ENCODE data around the gene GAS7. TPM values are rescaled to one million over a fixed set of nuclear protein-coding genes. Genes with fewer than 3 reads are reported as not detected.

Gene GAS7
- total and polyA plus RNA-seq, 10 of the 15 experiments (the other 5 are each of a cell fraction or from before 2014, with no cell fraction given): 2.3 to 53.4 (median 24.0) TPM

GRCh38 chr17:9899280-9900043, 298.9 kb downstream of the GAS7 start:
- H2AFZ ChIP-seq (ENCODE audit: control insufficient read depth, low read depth, low read length): no peak overlapping the region
- no peaks in the 10 kb centered on the region for H3K4me1 ChIP-seq (ENCODE audit: control insufficient read depth, insufficient read depth, low read length)
- H3K27ac ChIP-seq (ENCODE audit: control insufficient read depth, insufficient read depth): no peak overlapping the region
- peaks cover 0 to 4% of the 10 kb centered on the region in 2 experiments; a peak in 1 of 4 replicates for H3K27me3 ChIP-seq (replicated peaks in 1 of 2; ENCODE audit: control insufficient read depth in 2 of 2, insufficient read depth in 2 of 2, low read length in 1 of 2)
- POLR2A ChIA-PET: no interaction called here
- H3K79me2 ChIP-seq (ENCODE audit: control insufficient read depth, insufficient read depth, low read length): no peaks in the 10 kb centered on the region
- H3K4me3 ChIP-seq: no peak overlapping the region
- no peak for ATAC-seq
- H3K9ac ChIP-seq (ENCODE audit: control insufficient read depth, insufficient read depth, low read length): no peak overlapping the region
- no peaks in the 10 kb centered on the region for H4K20me1 ChIP-seq (ENCODE audit: control insufficient read depth, insufficient read depth)
- in situ Hi-C loops (cut with MboI): loop anchor here (10.0 kb wide), 1 partner anchor 65 kb away; no protein-coding TSS in a partner anchor
- TF ChIP-seq PML (IDR thresholded peaks at IDR 0.05; ENCODE audit: low read length) (no peak), IKZF2 (IDR thresholded peaks at IDR 0.05) (no peak), KDM1A (IDR thresholded peaks at IDR 0.05; ENCODE audit: borderline replicate concordance) (no peak), NFIC (IDR thresholded peaks at IDR 0.05; ENCODE audit: low read depth, low read length) (no peak)
- H3K36me3 ChIP-seq (ENCODE audit: control insufficient read depth in 2 of 2, insufficient read depth in 2 of 2, low read length in 1 of 2): no peaks in the 10 kb centered on the region
- SMC1A ChIA-PET (ENCODE audit: uncharacterized antibody, unreplicated experiment): no interaction called here
- no peak for FAIRE-seq
- WGBS (ENCODE audit: insufficient coverage, insufficient replicate concordance, low lambda C conversion rate, missing lambda C conversion rate): 39% methylated on average over 21 of the region's 21 CpGs
- BruUV-seq (replicated peaks): no TSS peak
- H3K4me2 ChIP-seq (ENCODE audit: control insufficient read depth, insufficient read depth): no peak overlapping the region
- intact Hi-C loops (cut with micrococcal nuclease; ENCODE audit: unreplicated experiment): no loop called here
- RAD21 ChIA-PET (ENCODE audit: unreplicated experiment): no interaction called here
- CTCF ChIA-PET: no interaction called here
- no peak for DNase-seq (ENCODE audit: low read depth, low spot score)
- H3K9me3 ChIP-seq (replicated peaks; ENCODE audit: control insufficient read depth, insufficient read depth, low read length): no peaks in the 10 kb centered on the region

DNA sequence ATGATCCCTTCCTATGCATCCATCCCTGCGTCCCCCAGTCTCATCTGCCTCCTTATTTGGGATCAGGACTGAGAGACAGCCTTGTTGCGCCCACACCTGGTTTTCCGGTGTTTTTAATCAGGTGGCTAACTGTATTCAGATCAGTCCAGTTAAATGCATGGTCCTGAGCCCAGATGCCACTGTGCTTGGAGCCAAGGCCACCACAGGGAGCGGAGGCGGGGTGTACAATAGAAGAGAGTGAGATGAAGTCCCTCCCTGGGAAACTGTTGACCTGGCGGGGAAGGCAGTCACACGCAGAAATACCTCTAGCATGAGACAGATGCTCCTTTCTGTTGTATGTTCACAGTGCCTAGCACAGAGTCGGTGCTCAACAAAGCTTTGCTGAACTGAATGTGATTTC, 299.6 kb downstream of the GAS7 start:
- in situ Hi-C loops (cut with MboI): loop anchor here (10.0 kb wide), 1 partner anchor 64 kb away; no protein-coding TSS in a partner anchor
- no peaks in the 10 kb centered on the region for H3K36me3 ChIP-seq (ENCODE audit: control insufficient read depth in 2 of 2, insufficient read depth in 2 of 2, low read length in 1 of 2)
- intact Hi-C loops (cut with micrococcal nuclease; ENCODE audit: unreplicated experiment): no loop called here
- H3K27ac ChIP-seq (ENCODE audit: control insufficient read depth, insufficient read depth): no peak overlapping the region
- no peak overlapping the region for H3K9ac ChIP-seq (ENCODE audit: control insufficient read depth, insufficient read depth, low read length)
- H3K79me2 ChIP-seq (ENCODE audit: control insufficient read depth, insufficient read depth, low read length): no peaks in the 10 kb centered on the region
- no peak overlapping the region for H3K4me3 ChIP-seq
- H2AFZ ChIP-seq (ENCODE audit: control insufficient read depth, low read depth, low read length): no peak overlapping the region
- CTCF ChIA-PET: no interaction called here
- WGBS (ENCODE audit: insufficient coverage, insufficient replicate concordance, low lambda C conversion rate, missing lambda C conversion rate): 52% methylated on average over 8 of the region's 8 CpGs
- no peaks in the 10 kb centered on the region for H3K4me1 ChIP-seq (ENCODE audit: control insufficient read depth, insufficient read depth, low read length)
- no peaks in the 10 kb centered on the region for H4K20me1 ChIP-seq (ENCODE audit: control insufficient read depth, insufficient read depth)
- SMC1A ChIA-PET (ENCODE audit: uncharacterized antibody, unreplicated experiment): no interaction called here
- no peaks in the 10 kb centered on the region for H3K9me3 ChIP-seq (replicated peaks; ENCODE audit: control insufficient read depth, insufficient read depth, low read length)
- POLR2A ChIA-PET: no interaction called here
- DNase-seq (ENCODE audit: low read depth, low spot score): no peak
- FAIRE-seq: no peak
- H3K4me2 ChIP-seq (ENCODE audit: control insufficient read depth, insufficient read depth): no peak overlapping the region
- H3K27me3 ChIP-seq (replicated peaks in 1 of 2; ENCODE audit: control insufficient read depth in 2 of 2, insufficient read depth in 2 of 2, low read length in 1 of 2): peaks cover 0 to 4% of the 10 kb centered on the region in 2 experiments; a peak in 1 of 4 replicates
- BruUV-seq (replicated peaks): no TSS peak
- RAD21 ChIA-PET (ENCODE audit: unreplicated experiment): no interaction called here
- no peak for ATAC-seq
- TF ChIP-seq RCOR1 (conservative IDR thresholded peaks at IDR 0.05; ENCODE audit: low read depth, low read length): no peak
- TF ChIP-seq SUZ12 (IDR thresholded peaks at IDR 0.05; ENCODE audit: unreplicated experiment): no peak
- no peak for TF ChIP-seq NKRF (conservative IDR thresholded peaks at IDR 0.05)
- TF ChIP-seq LARP7 (IDR thresholded peaks at IDR 0.05): no peak
- TF ChIP-seq BACH1 (IDR thresholded peaks at IDR 0.05; ENCODE audit: borderline replicate concordance): no peak
- TF ChIP-seq NR2C1 (IDR thresholded peaks at IDR 0.05): no peak
- no peak for TF ChIP-seq FOXK2 (IDR thresholded peaks at IDR 0.05)
- TF ChIP-seq KLF5 (IDR thresholded peaks at IDR 0.05; ENCODE audit: partially characterized antibody): no peak
- TF ChIP-seq CREM (IDR thresholded peaks at IDR 0.05; ENCODE audit: low read depth): no peak
- TF ChIP-seq IRF3 (IDR thresholded peaks at IDR 0.05): no peak
- TF ChIP-seq ZNF384 (IDR thresholded peaks at IDR 0.05; ENCODE audit: borderline replicate concordance, low read depth, low read length): no peak
